KG1 (cell line): ENCODE measurements around the gene CFAP300.
A peak's percentile ranks its signal among the peaks of the same experiment; 100 is the strongest.

ENCODE experiments used
- DNase-seq: peaks from one replicate; lab custom pipeline; 2025; lab: John Stamatoyannopoulos, UW

The CFAP300 gene

DNA sequence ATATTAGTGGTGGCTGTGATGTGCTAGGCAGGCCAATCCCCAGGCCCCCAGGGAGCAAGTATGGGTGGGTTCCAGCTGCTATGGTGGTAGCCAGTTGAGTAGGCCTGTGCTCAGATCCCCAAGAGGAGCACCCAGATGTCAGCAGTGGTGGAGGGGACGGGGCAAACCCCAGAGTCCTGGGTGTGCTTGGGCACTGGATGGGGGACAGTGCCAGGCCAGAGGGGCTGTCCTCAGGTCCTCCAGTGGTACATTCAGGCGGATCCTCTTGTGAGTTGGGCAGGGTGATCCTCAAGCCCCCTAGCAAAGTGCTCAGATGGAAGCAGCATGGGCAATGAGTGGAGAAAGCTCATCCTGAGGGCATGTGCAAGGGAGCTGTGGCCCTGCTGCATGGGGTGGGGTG lies 26.0 kb downstream of the CFAP300 start:
- no peak for DNase-seq

DNA sequence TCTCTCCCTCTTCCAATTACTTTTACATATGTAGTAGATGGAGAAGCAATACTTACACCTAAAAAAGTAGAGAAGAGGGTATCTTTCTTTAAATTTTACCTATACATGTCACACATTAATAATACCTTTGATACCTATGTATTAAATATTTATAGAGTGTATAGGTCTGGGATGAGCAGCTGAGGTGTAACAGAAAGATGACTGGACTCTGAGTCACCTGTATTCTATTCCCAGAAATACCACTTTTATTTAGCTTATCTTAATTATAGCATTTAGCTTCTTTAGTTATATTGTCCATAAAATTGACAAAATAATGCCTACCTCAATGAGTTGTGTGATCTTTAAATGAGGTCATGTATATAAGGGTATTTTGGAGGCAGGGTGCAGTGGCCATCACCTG lies 32.4 kb downstream of the CFAP300 start:
- no peak for DNase-seq

DNA sequence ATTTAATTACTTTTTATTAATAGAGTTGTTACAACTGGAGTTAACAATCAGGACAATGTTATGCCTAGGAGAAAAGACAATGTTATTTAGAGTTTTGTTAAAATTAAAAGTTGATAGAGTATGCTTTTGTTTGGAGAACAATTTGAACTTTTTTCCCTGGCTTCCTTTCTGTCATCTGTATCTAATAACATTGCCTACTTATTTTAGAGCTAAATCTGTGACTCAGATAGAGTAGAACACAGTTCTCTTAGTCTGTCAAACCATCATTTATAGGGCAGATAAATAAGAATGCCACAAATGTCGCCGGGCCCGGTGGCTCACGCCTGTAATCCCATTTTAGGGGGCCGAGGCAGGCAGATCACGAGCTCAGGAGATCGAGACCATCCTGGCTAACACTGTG lies 34.1 kb downstream of the CFAP300 start:
- DNase-seq = no peak

DNA sequence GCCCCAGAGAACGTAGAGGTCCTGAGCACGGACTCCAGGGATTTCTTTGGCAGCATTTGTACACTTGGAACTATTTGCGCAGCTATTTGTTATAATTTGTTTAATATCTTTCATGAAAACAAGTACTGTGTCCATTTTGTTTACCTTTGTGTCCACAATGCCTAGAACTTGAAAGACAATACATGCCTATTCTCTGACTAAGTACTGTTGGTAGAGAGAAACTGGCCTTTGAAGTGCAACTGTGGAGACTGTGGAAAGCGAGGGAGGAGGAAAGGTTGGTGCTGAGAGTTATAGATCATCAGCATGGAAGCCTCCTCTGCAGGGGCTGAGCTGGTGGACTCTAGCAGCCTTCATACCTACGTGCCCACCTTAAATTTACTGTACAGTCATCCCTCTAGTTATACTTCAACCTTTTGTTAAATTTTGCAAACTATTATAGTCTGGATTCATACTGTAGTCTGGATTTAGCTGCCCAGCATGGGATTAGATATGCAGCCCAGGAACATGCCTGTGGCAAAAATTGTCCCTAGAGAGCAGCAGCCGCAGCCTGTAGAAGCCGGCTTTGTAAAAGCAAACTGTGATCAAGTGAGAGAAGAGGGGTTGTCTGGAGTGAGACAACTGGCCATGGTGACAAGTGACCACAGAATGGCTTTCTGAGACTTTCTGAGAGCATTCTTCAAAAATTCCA lies 38.8 kb downstream of the CFAP300 start:
- DNase-seq = no peak

DNA sequence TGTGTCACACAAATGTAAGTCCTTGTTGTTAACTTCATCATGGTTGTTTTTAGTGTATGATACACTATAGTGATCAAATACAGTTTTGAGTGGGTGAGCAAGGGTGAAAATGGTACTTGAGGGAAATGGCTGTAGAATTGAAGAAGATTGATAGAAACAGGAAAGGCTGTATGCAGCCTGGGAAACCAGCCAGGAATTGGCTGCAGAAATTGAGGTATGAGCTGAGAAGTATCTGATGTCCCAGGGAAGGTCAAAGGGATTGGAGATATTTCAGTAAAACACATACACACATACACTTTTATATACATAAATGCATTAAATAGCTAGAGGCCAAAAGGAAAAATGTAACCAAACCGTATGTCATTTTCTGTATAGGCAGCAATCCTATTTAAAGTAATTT lies 49.9 kb downstream of the CFAP300 start:
- no peak for DNase-seq

DNA sequence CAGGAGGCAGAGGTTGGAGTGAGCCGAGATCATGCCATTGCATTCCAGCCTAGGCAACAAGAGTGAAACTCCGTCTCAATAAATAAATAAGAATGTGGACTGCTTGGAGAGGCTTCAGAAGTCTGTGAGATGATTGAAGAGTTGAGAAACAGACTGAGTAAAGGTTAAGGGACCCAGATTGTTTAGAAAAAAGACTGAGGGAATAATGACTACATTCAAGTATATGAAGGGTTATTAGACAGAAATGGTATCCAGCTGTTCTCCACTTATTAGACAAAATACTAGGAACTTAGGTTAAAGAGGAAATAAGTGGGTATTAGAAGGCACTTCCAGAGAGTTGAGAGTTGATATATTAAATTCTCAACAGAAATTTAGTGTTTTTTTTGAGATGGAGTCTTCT lies 52.5 kb downstream of the CFAP300 start:
- no peak for DNase-seq

DNA sequence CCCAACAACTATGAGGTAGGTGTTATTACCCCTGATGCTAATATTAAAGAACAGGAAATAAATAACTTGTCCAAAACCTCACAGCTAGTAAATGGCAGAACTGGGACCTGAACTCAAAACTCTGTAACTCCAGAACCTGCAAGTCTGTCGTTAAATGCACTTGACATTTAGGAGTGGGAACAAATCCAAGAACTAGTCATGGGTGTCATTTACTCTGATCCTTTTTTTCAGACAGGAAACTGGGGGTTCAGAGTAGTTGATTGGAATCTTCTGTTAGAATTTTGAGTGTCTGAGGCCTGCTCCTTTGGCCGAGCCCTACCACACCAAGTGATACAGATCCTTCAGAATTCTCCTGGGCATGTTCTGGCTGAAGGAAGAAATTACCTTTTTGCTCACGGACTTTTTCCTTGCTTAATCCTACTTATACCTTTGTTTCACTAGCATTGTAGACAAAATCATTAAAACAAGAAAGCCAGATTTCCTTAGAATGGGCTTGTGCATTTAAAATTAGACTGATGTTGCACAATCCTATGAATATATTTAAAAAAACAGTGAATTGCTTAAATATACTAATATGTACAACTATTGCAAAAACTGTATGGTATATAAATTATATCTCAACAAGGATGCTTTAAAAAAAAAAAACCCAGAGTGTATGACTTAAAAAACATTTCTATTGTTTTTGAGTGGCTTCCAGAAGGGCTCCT lies 61.6 kb downstream of the CFAP300 start:
- DNase-seq = no peak

DNA sequence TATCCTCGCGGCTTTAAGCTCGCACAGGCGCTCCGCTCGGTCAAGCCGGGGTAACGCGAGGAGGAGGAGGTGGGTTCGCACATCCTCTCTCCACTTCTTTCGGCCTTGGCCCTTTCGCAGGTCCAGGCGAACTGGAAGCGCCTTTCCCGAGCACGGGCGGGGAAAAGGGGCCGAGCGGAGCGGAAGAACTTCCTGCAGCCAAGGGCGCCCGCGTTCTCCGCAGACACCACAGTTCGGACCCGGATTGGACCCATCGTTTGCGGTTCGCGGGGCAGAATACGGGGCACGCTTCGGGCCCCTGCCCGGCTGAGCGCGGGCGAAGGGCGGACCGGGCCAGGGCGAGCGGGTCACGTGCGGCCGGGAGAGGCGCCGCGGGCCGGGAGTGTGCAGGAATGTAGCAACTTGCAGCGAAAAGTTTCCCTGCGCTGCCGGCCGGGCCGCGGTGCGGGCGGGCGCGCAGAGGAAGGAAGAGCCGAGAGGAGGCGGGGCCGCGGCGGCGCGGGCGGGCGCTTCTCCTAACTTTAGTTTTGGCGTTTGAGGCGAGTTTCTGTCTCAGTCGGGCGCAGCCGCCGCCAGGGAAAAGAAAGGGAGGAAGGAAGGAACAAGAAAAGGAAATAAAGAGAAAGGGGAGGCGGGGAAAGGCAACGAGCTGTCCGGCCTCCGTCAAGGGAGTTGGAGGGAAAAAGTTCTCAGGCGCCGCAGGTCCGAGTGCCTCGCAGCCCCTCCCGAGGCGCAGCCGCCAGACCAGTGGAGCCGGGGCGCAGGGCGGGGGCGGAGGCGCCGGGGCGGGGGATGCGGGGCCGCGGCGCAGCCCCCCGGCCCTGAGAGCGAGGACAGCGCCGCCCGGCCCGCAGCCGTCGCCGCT lies 62.9 kb downstream of the CFAP300 start, which contains the start of gene YAP1:
Gene YAP1, plus strand, starts transcription at position 552 of the 865 bp plus-strand sequence. CDS start 402 bp downstream, outside the sequence.
- DNase-seq = peak; percentile 36

DNA sequence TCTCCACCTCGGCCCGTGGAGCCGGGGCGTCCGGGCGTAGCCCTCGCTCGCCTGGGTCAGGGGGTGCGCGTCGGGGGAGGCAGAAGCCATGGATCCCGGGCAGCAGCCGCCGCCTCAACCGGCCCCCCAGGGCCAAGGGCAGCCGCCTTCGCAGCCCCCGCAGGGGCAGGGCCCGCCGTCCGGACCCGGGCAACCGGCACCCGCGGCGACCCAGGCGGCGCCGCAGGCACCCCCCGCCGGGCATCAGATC lies 63.4 kb downstream of the CFAP300 start:
- no peak for DNase-seq

DNA sequence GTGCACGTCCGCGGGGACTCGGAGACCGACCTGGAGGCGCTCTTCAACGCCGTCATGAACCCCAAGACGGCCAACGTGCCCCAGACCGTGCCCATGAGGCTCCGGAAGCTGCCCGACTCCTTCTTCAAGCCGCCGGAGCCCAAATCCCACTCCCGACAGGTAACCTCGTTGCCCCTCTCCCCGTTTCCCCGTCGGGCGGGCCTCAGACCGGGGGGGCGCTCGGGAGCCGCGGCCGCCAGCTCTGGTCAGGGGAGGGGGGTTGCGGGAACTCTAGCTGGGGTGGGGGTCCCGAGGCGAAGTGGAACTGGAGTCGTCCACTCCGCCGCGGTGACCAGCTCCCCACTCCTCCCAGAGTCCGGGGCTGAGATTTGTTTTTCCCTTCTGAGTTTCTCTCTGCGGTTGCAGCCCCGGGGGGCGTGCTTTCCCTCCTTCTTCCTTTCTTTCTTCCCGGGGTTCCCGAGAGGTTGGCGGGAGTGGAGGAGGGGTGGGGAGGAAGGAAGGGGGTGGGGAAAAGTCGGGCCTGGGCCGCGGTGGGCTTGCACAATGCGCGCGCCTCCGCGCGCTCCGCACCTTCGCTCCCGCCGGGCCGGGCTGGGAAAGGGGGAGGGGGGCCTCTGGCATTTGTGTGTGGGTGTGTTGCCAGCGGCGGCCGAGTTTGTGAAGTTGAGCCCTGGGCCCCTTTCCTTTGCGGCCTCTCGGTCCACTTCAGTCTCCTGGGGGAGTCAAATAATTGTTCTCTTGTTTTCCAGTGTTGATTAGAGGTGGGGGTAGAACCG lies 64.0 kb downstream of the CFAP300 start:
- DNase-seq = no peak

DNA sequence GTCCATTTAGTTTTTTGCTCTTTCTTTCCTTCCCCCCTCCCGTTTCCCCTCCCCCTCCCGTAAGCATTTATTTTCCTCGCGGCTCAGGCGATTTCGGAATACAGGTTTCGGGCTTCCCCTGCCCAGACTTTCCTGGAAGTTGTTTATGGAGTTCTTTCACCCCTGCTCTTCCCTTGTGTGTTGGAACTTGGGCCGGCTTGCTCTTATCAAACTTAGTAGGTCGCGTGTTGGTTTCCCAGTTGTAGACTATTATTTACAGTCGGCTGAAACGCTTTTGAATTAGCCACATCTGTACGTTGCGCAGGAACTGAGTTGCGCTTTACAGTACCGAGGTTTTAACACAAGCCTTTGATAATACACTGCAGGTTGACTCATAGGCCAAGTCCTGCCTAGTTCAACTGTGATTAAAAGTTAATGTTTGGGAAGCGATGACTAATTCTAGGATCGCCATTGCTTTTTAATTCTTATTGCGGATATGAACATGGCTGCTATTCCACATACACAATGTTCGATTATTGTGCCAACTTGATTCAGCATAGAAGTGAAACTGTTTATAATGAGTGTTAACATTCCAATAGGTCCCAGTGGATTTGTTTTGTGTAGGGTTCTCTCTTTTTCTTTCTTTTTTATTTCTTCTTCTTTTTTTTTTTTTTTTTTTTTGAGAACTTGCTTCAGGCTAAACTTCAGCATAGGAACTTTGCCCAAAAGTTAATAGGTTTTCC lies 64.7 kb downstream of the CFAP300 start:
- no peak for DNase-seq

DNA sequence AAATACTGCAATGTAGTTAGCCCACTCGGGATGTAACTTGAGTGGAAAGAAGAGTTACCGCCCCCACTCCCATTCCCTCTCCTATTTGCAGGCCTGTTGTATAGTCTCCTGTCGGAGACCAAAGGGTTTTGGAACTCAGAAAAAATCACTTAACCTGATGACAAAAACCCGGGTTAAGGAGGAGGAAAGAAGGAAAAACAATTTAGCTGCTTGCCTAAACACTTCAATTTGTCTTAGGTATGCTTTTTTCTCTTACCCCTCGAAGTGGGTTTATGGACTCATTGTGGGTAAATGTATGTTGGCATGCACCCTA lies 65.2 kb downstream of the CFAP300 start:
- no peak for DNase-seq

DNA sequence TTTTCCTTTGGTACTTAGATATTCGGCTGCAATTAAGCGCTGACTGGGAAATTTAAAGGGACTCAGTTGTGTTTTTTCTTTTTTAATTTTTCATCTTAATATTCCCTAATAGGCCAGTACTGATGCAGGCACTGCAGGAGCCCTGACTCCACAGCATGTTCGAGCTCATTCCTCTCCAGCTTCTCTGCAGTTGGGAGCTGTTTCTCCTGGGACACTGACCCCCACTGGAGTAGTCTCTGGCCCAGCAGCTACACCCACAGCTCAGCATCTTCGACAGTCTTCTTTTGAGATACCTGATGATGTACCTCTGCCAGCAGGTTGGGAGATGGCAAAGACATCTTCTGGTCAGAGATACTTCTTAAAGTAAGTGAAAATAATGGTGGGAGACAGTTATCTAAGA lies 66.8 kb downstream of the CFAP300 start:
- no peak for DNase-seq

DNA sequence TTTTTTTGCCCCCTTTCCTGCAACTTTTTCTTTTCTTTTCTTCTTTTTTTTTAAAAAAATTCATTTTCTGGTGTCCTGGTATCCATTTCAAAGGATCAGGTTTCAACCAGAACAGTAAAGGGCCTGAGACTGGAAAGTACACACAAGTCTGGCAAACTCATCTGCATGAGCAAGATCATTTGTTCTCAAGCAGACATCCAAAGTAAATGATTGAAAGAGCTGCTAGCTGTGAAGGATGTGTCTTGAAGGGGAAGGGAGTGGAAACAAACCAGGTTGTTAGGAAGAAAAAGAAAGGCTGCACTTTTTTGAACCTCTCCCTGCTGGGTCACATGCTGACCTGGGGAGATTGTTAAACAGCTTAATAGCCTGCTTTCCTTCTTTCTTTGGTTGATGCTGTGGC lies 68.3 kb downstream of the CFAP300 start:
- no peak for DNase-seq

DNA sequence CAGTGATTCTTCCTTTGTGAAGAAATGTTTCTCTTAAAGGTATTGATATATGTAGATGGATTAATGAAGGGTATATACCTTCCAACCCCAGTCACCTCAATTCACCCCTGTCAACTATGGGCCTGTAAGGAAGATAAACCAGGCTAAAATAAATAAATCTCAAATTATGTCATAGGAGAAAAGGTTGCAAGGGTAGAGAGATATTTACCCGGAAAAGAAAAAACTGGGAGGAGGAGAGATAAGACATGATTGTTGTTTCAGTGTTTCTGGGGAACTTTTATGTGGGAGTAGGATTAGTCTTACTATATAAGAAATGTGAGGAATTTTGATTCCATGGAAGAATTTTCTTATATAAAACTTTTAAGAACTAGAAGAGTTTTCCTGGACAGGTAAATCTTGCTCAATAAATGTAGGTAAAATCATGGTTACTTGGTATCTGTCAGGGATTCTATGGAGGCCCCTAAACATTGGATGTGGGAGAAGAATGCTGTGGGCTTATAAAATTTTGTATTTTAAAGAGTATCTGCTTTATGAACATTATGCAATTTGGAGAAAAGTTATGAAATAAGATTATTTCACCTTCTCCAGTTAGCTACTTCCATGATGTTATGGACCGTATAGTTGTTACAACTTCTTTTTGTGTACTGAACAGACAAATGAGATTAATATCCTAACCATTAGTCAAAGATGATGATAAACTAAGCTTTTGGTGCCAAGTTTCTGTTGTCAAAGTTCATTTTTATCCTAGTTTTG lies 69.4 kb downstream of the CFAP300 start:
- no peak for DNase-seq

DNA sequence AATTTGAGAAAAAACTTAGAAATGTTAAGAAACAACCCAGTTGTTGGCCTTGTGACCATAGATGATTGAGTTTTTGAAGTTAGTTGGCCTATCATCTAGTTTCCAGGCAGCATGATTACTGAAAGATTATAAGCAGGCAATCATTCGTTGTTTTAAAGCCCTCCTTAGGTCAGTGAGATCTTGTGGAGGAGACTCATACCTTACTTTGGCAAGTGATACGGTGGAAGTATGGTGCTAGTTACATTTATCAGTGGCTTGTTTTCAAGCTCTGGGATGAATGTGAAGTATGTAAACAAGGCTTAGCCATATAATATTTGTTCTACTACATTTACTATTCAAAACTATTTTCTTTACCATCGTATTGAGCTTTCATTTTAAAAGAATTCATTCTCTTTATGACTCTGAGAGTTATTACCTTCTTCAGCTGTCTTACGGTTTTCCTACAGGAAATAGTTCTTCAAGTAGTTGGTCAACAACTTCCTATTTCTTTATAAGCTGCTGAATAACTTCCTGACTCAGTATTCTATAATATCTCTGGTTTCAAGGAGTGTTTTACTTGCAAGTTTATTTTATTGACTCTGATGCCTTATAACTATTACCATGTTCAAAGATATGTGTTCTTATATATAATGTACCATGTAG lies 70.4 kb downstream of the CFAP300 start:
- no peak for DNase-seq

DNA sequence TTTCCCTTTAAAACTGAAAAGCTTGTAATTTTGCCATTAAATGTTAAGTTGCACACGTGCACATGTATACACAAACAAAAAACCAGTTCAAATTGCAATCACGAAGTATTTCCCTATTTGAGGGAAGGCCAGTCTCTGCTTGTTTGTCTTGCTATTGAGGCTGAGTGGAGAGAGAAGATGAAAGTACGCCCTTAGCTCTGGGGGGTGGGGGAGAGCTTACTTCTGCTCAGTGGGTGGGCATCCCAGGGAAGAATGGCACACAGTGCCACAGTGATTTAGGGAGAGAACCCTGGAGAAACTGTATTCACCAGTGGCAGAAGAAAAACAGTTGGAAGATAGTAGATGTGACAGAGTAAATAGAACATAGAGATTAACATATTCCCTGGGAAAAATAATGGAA lies 71.7 kb downstream of the CFAP300 start:
- no peak for DNase-seq

DNA sequence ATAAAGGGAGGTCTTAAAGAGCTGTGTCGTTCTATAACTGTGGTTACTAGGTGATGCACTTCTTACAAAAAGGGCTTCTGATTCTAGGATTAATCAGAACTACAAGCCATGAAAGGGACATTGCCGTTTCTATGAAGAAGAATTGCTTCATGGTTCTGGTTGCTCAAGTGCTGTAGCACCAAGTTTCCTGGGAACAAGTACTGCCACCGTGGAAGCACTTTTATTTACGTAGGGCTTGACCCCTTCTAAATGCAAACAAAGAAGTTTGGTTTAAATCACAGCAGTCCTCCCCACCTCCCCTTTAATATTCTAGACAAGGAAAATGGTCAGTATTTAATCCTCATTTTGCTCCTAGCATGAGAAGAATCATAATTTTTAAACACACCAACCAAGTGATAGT lies 72.8 kb downstream of the CFAP300 start:
- no peak for DNase-seq

DNA sequence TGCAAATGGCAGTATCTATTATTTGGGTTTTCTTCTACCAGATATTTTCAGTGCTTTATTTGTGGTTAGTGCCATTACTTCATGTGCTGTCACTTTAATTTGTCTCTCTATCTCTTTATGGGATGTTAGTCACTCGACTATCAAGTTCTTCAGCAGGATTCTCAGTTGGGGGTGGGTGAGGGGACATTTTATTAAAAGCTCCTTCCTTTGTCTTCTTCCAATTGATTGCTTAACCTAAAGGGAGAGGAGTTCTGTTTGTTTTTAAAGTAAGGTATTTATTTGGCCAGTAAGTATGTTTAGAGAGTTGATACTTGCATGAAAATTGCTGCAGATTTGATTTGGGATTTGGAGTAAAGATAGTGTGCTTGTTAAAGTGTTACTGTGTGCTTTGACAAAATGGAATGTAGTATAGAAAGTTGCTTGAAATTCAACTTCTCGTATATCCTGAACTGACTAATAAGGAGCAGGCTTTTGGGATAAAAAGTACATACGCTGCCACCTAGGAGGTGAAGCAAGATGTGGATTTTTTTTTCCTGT lies 73.3 kb downstream of the CFAP300 start:
- no peak for DNase-seq

DNA sequence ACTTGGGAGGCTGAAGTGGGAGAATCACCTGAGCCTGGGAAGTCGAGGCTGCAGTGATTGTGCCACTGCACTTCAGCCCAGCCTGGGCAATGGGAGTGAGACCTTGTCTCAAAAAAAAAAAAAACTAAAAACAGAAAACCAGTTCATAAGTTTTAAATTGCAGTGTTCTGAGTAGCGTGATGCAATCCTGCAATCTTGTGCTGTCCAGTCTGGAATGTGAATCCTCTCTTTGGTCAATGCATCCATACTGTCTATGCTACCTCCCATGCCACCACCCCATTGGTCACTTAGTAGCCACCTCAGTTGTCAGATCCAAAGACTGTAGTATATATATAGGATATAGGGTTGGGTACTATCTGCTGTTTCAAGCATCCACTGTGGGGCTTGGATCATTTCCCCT lies 74.1 kb downstream of the CFAP300 start:
- DNase-seq = no peak
